GM21717 (cell line): ENCODE results near the gene TRIM43B.
"Not testable (repeated sequence)": the region's sequence is repeated elsewhere in the genome, so short reads cannot be mapped to it uniquely, and the experiment has no call there.

ENCODE experiments used
- ATAC-seq: cut with Tn5 transposase; IDR thresholded peaks from one replicate; pipeline ENCODE4 v1.9.1; 2021; ENCODE audit warnings: mild to moderate bottlenecking, moderate library complexity; ENCODE audit not compliant: unreplicated experiment

The TRIM43B gene

DNA sequence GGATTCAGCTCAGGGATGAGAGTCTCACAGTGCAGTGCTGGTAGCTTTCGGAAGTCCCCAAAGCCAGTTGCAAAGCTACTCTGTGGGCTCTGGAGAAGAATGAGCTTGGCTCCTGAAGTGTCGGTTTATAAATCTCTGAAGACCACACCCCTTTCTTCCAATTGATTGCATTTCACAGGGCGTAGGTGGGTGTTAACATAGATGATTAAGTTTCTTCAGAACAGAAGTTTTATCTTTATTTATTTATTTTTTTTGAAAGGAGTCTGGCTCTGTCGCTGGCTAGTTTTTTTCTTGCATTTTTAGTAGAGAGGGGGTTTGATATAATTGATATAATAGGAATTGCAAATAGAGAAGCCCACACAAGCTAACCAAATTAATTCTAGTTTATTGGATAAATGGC lies at the start of gene TRIM43B:
TSS of gene TRIM43B (minus strand) at position 101 of the 400 bp plus-strand sequence. CDS start 2,040 bp downstream, outside the sequence.
- not testable (repeated sequence) for ATAC-seq

DNA sequence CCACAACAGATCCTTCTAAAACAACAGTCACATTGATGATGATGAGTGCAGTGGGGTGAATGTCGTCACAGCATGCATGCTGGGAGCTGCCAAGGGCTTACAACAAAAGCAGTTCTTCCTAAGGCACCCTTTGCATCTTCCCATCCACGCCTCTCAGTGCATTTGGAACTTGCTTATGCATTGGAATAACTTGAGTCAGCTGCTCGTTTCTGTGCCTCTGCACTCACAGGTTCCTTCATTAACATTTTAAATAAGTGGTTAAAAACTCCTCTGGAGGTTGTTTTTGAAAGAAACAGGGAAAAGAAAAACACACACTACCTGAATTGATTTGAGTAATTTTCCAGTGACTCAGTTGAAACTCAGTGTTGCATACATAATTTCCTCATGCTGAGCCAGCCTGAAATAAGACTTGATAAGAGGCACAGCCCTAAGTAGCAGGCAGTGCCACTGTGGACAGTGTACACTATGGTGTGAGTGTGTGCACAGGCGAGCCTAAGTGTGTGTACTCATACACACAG lies 46.8 kb upstream of the TRIM43B start:
- peak; percentile 27 for ATAC-seq

GRCh38 chr2:95530734-95531133 lies 46.2 kb upstream of the TRIM43B start:
- peak; percentile 69 for ATAC-seq

GRCh38 chr2:95526360-95527341 lies 42.1 kb upstream of the TRIM43B start:
- ATAC-seq = peak; percentile 54

DNA sequence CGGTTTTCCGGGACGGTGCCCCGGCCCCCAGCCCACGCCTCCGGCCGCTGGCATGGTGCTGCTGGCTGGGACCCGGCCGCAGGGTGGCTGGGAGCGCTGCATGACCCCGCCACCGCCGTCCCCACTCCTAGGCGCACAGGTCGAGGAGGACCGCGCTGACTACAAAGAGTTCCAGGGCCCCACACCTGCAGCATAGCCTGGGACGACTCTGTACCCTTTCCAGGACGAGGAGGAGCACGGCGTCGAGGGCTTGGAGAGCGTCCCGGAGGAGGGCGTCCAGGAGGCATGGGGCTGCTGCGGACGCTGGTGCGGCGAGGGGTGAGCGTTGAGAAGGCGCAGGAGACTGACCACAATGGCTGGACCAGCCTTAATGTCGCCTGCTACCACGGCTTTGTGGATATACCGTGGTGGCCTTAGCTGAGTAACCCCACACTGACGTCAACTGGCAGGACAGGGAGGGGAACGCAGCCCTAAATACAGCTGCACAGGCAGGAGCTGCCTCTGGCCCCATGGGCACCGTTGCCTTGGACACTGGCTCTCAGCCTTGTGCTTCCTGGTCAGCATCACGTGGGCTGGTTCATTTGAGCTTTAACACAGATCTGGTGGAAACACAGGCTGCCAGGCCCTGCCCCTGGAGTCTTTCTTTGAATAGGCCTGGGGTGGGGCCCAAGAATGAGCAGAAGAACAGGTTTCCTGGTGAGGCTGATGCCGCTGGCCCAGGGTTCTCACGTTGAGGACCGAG lies 40.9 kb upstream of the TRIM43B start:
- no peak for ATAC-seq

GRCh38 chr2:95524195-95524594 lies 39.6 kb upstream of the TRIM43B start:
- ATAC-seq = no peak

- ATAC-seq = no peak
Measured at GRCh38 chr2:95514718-95515117, 30.2 kb upstream of the TRIM43B start.

DNA sequence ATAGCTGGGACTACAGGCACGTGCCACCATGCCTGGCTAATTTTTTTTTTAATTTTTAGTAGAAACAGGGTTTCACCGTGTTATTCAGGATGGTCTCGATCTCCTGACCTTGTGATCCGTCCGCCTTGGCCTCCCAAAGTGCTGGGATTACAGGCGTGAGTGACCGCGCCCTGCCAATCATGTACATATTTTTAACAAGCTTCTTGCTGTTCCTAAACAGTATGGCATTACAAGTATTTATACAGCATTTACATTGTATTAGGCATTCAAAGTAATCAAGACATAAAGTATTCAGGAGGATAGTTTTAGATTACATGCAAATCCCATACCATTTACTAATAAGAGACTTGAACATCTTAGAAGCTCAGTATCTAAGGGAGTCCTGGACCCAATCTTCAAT lies 29.7 kb upstream of the TRIM43B start:
- not testable (repeated sequence) for ATAC-seq

- ATAC-seq = no peak
Measured at GRCh38 chr2:95509408-95509807, 24.9 kb upstream of the TRIM43B start.

DNA sequence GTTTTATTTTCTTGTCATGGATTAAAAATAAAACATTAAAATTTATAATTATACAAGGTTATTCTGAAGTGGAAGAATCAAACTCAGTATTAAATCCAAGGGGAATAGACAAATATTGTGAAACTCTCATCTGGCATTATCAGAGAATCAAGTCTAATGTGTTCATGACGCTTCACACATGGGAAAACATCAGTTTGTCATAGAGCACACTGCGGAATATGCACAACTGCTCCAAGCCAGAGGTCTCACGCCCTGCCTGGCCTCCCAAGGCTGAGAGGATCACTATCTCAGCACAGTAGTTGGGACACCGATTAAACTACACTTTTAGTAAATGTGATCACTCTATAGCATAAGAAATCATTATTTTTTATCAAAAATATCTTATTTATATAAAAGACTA lies 20.7 kb upstream of the TRIM43B start:
- no peak for ATAC-seq

GRCh38 chr2:95500854-95501253 lies 16.3 kb upstream of the TRIM43B start:
- ATAC-seq = no peak

GRCh38 chr2:95492076-95492475 lies 7.5 kb upstream of the TRIM43B start:
- not testable (repeated sequence) for ATAC-seq

- ATAC-seq = not testable (repeated sequence)
Measured at GRCh38 chr2:95475025-95475424, 9.5 kb downstream of the TRIM43B start.

DNA sequence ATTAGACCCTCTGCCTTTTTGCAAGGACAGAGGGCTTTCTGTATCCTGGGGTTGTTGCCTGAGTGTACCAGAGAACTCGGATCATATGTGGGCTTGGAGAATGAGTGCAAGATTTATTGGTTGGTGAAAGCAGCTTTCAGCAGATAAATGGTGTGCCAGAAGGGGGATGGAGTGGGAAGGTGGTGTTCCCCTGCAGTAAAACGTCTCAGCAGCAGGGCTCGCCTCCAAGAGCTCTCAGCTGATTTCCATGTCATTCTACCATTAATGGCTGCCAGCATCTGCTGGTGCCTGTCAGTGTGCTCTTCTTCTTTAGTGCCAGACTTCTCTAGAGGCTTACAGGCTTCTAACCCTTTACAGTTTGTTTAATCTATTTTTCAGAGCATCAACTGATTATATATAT lies 16.6 kb downstream of the TRIM43B start:
- ATAC-seq = not testable (repeated sequence)

DNA sequence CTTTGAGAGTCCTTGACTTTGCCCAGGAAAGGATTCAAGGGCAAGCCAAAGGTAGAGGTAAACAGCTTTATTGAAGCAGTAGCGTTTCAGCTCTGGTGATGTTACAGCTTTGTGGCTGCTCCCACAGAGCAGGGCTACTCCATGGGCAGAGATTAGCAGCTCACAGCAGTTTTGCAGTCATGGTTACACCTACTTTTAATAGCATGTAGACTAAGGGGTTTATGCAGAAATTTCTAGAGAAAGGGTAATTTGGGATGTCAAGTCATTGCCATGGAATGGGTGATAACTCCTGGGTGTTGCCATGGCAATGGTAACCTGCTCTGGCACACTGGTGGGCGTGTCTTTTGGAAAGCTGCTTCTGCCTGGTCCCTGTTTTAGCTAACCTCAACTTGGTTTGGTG lies 18.0 kb downstream of the TRIM43B start:
- ATAC-seq = not testable (repeated sequence)

- not testable (repeated sequence) for ATAC-seq
Measured at GRCh38 chr2:95463292-95463691, 21.3 kb downstream of the TRIM43B start.

DNA sequence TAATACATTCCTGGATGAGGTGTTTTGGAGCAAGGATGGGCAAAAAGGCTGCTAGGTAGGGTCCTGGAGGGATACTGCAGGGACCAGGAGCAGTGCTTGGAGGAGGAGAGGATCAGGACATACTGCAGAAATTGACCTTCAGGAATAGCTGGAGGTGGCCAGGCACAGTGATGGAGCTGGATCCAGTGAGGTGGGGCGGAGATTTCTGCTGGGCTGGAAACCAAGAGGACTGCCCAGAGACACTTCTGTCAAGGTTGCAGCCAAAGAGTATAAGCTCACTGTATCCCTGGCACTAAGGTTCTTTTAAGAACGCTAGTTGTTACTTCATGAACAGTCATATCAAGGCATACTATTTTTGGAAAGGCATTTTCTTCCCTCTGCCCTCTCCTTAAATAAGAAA lies 39.2 kb downstream of the TRIM43B start:
- not testable (repeated sequence) for ATAC-seq

DNA sequence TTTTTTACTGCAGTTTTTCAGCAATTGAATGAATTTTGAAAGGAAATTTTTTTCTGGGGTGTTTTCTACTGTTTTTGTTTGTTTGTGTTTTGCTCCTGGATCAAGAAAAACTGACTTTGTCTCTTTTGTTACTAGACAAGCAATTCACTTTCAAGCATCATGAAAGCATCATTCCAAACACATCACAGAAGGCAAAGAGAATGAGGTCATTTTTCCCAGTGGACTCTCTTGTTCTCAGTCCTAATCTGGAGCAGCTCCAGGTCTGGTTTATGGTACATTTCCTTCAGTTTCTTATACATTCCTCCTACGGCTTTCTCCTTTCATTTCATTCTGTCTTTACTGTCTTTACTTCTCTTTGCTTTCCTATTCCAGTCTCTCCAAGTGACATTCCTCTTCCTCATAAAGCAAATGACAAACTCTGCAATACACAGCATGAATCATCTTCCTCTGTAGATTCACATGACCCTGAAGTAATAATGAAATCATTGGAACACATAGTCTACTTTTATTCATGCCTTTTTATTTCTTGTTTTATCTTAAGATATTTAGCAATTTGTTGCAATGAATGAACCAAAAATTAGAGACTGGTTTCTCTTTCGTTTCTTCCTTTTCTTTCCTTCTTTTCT lies 42.0 kb downstream of the TRIM43B start:
- not testable (repeated sequence) for ATAC-seq

- ATAC-seq = not testable (repeated sequence)
Measured at GRCh38 chr2:95435872-95436209, 48.7 kb downstream of the TRIM43B start.

DNA sequence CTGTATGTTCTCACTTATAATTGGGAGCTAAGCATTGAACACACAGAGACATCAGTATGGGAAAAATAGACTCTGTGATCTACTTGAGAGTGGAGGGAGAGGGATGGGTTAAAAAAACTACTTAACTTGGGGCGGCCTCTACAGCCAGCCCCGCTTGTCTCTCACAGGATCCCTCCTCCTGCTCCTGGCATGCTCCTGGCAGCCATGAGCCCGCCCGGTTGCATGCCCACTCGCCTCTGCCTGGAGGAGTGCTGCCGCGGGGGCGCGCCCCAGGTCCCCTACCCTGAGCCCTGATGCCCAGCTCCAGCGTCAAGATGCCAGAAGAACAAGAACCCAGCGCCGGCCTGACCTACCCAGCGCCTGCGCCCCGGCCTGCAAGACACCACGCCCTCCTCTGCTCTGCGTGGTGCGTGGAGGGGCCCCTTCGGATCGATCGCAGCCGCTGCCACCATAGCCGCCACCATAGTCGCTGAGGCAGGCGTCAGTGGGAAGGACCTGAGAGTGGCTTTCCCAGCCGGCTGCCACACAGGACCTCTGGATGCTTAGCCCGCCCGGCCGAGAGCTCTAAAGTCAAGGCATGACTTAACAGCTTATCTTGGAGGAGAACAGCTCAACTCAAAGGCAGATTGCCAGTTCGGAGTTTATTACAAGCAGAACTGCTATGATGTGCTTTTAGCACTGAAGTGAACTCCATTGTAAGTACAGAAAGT lies 49.2 kb downstream of the TRIM43B start:
- not testable (repeated sequence) for ATAC-seq
